ENCODE measurements around the gene FRMD4B.

Gene FRMD4B

DNA sequence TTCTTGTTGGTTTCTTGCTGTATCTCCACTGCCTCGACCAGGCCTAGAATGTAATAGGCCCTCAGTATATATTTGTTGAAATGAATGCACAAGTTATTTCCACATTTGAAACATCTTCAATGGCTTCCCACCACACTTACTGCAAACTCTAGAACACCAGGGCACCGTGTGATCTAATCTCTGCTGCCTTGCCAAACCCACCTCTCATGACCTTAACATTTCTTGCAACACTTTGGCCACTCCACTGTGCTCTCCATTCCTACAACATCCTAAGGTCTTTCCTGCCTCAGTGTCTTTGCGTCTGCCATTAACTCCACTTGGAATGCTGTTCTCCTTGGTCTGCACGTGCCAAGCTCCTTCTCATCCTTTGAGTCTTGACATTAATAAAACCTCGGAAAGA lies 14.1 kb downstream of the FRMD4B start:
- Histone ChIP-seq H2AFZ (ENCODE audit: low read length) (no peak overlapping the region), H4K20me1 (ENCODE audit: insufficient read depth, low read length) (no peaks in the 10 kb centered on the region), H3F3A (ENCODE audit: insufficient read depth, low read length) (no peaks in the 10 kb centered on the region), H3K79me2 (ENCODE audit: insufficient read depth, low read length) (no peaks in the 10 kb centered on the region), H3K9me2 (ENCODE audit: low read depth, low read length) (no peaks in the 10 kb centered on the region), H3K9me3 (ENCODE audit: low read length) (no peaks in the 10 kb centered on the region), H3K9ac (ENCODE audit: low read length) (no peak overlapping the region), H3K27ac (ENCODE audit: low read depth, low read length, poor library complexity, severe bottlenecking) (no peak overlapping the region), H3K4me3 (ENCODE audit: low read depth, low read length, poor library complexity, severe bottlenecking) (no peak overlapping the region), H3K36me3 (ENCODE audit: insufficient read depth, low read length) (no peaks in the 10 kb centered on the region), H3K27me3 (ENCODE audit: insufficient read depth, low read length) (0 out of 2 replicates have a peak, but pooled peaks cover 3% of the 10 kb centered on the region), H3K4me2 (ENCODE audit: low read length) (no peak overlapping the region), H3K4me1 (ENCODE audit: insufficient read depth, low read length, severe bottlenecking) (no peaks in the 10 kb centered on the region)
- TF ChIP-seq EZH2 (IDR thresholded peaks at IDR 0.05; ENCODE audit: borderline replicate concordance, low read length): no peak
- TF ChIP-seq, protein P1, sequence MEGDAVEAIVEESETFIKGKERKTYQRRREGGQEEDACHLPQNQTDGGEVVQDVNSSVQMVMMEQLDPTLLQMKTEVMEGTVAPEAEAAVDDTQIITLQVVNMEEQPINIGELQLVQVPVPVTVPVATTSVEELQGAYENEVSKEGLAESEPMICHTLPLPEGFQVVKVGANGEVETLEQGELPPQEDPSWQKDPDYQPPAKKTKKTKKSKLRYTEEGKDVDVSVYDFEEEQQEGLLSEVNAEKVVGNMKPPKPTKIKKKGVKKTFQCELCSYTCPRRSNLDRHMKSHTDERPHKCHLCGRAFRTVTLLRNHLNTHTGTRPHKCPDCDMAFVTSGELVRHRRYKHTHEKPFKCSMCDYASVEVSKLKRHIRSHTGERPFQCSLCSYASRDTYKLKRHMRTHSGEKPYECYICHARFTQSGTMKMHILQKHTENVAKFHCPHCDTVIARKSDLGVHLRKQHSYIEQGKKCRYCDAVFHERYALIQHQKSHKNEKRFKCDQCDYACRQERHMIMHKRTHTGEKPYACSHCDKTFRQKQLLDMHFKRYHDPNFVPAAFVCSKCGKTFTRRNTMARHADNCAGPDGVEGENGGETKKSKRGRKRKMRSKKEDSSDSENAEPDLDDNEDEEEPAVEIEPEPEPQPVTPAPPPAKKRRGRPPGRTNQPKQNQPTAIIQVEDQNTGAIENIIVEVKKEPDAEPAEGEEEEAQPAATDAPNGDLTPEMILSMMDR (IDR thresholded peaks at IDR 0.05; ENCODE audit: low read length): no peak

DNA sequence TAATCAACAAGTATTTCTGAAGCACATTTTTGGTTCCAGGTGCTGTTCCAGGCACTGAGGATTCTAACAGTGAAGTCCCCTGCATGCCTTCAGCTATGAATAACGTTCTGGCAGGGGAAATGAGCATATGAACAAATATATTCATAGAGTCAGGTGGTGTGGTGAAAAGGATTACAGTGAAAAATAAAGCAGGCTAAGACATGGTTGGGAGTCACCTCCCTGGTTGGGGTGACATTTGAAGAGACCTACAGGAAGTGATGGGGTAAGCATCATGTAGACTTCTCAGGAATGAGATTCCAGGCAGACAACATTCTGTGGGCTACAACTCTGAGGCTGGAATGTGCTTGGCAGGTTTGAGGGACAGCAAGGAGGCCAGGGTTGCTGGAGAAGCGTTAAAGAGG lies 15.0 kb downstream of the FRMD4B start:
- H4K20me1 ChIP-seq (ENCODE audit: insufficient read depth, low read length): no peaks in the 10 kb centered on the region
- H3K9me3 ChIP-seq (ENCODE audit: low read length): no peaks in the 10 kb centered on the region
- no peak overlapping the region for H3K27ac ChIP-seq (ENCODE audit: low read depth, low read length, poor library complexity, severe bottlenecking)
- H3K27me3 ChIP-seq (ENCODE audit: insufficient read depth, low read length): 0 out of 2 replicates have a peak, but pooled peaks cover 3% of the 10 kb centered on the region
- H2AFZ ChIP-seq (ENCODE audit: low read length): no peak overlapping the region
- H3K4me2 ChIP-seq (ENCODE audit: low read length): no peak overlapping the region
- H3K36me3 ChIP-seq (ENCODE audit: insufficient read depth, low read length): no peaks in the 10 kb centered on the region
- H3K79me2 ChIP-seq (ENCODE audit: insufficient read depth, low read length): no peaks in the 10 kb centered on the region
- no peaks in the 10 kb centered on the region for H3K4me1 ChIP-seq (ENCODE audit: insufficient read depth, low read length, severe bottlenecking)
- no peak overlapping the region for H3K9ac ChIP-seq (ENCODE audit: low read length)
- no peak overlapping the region for H3K4me3 ChIP-seq (ENCODE audit: low read depth, low read length, poor library complexity, severe bottlenecking)
- H3K9me2 ChIP-seq (ENCODE audit: low read depth, low read length): no peaks in the 10 kb centered on the region
- H3F3A ChIP-seq (ENCODE audit: insufficient read depth, low read length): no peaks in the 10 kb centered on the region
- TF ChIP-seq EZH2 (IDR thresholded peaks at IDR 0.05; ENCODE audit: borderline replicate concordance, low read length): no peak
- TF ChIP-seq, protein P1 (IDR thresholded peaks at IDR 0.05; ENCODE audit: low read length): no peak

DNA sequence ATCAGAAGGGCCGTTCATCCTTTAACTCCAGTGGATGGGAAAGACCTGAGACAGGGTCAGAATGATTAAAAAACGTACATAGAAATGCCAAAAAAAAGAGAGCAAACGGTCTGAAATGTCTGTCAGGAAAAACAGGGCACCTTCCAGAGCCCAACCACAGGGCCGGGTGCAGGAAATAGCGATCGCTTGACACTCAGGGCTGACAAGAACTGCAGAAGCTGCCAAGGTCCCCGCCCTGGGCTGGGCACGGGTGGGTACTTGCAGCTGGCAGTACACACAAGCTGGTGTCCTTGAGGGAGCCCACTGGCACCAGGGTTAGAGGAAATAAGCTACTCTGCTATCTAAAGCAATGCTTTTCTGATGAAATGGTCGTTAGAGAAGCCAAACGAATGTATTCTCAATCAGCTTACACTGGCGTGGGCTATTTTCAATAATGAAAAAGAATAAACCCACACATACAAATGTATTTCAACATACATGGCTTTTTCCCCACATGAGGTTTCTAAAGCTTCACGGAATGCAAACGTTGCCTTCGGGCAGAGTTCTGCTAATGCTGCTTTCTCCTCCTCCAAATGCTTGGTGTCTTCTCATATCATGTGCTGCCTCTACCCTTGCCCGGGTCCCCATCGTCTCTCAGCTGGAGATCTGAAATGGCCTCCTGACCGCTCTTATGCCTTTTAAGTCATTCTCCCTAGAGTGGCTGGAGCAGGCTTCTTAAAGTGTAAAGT lies 15.6 kb downstream of the FRMD4B start:
- Histone ChIP-seq H3K27me3 (ENCODE audit: insufficient read depth, low read length) (0 out of 2 replicates have a peak, but pooled peaks cover 3% of the 10 kb centered on the region), H3K36me3 (ENCODE audit: insufficient read depth, low read length) (no peaks in the 10 kb centered on the region), H4K20me1 (ENCODE audit: insufficient read depth, low read length) (no peaks in the 10 kb centered on the region), H3K9me3 (ENCODE audit: low read length) (no peaks in the 10 kb centered on the region), H3K9ac (ENCODE audit: low read length) (no peak overlapping the region), H3K9me2 (ENCODE audit: low read depth, low read length) (no peaks in the 10 kb centered on the region), H2AFZ (ENCODE audit: low read length) (no peak overlapping the region), H3F3A (ENCODE audit: insufficient read depth, low read length) (no peaks in the 10 kb centered on the region), H3K79me2 (ENCODE audit: insufficient read depth, low read length) (no peaks in the 10 kb centered on the region), H3K4me2 (ENCODE audit: low read length) (no peak overlapping the region), H3K27ac (ENCODE audit: low read depth, low read length, poor library complexity, severe bottlenecking) (no peak overlapping the region), H3K4me1 (ENCODE audit: insufficient read depth, low read length, severe bottlenecking) (no peaks in the 10 kb centered on the region), H3K4me3 (ENCODE audit: low read depth, low read length, poor library complexity, severe bottlenecking) (no peak overlapping the region)
- TF ChIP-seq, protein P1 (IDR thresholded peaks at IDR 0.05; ENCODE audit: low read length): no peak
- no peak for TF ChIP-seq EZH2 (IDR thresholded peaks at IDR 0.05; ENCODE audit: borderline replicate concordance, low read length)

Measured in OCI-LY1 (cell line).